HL-60 (cell line): ENCODE data around the gene ABCG1.

ENCODE experiments used
- DNase-seq, 2 experiments: peaks; one replicate each; pipeline ENCODE4 v3.0.0-alpha.2; 2010 to 2020; ENCODE audit warnings: low read depth in 1 of 2, low spot score in 1 of 2
- H3K27ac ChIP-seq: fragments of 250-450 bp; sonication (Bioruptor Pico); replicated peaks from 2 replicates; pipeline ENCODE4 v1.5.1; 2020; ENCODE audit warnings: mild to moderate bottlenecking, moderate library complexity
- H3K27me3 ChIP-seq: fragments of 250-450 bp; sonication (Bioruptor Pico); 2 replicates; pipeline ENCODE4 v1.5.1; 2021; ENCODE audit warnings: mild to moderate bottlenecking, moderate library complexity; ENCODE audit not compliant: insufficient read depth, poor library complexity, severe bottlenecking
- H3K4me3 ChIP-seq: replicated peaks from 2 replicates; pipeline ENCODE4 v1.5.1; 2011; ENCODE audit warnings: mild to moderate bottlenecking, control low read depth, low read length; ENCODE audit not compliant: insufficient read depth
- CTCF ChIP-seq: IDR thresholded peaks from one replicate; pipeline ENCODE4 v1.5.1; 2011; ENCODE audit warnings: low read length, control low read depth, inconsistent platforms; ENCODE audit not compliant: insufficient read depth
- GABPA ChIP-seq: IDR thresholded peaks from 2 replicates; pipeline ENCODE4 v1.6.1; 2012; ENCODE audit warnings: low read depth
- POLR2AphosphoS5 ChIP-seq: IDR thresholded peaks from 2 replicates; pipeline ENCODE4 v1.6.1; 2012; ENCODE audit warnings: low read depth
- REST ChIP-seq: IDR thresholded peaks from 2 replicates; pipeline ENCODE4 v1.6.1; 2012; ENCODE audit warnings: low read depth; ENCODE audit not compliant: insufficient replicate concordance
- SPI1 ChIP-seq: IDR thresholded peaks from 2 replicates; pipeline ENCODE4 v1.6.1; 2012; ENCODE audit warnings: low read depth, mild to moderate bottlenecking, borderline replicate concordance

Gene ABCG1

GRCh38 chr21:42312626-42313104 lies 93.7 kb downstream of the ABCG1 start:
- TF ChIP-seq POLR2AphosphoS5 (no peak), SPI1 (no peak), CTCF (no peak), REST (no peak), GABPA (no peak)
- H3K27me3 ChIP-seq, result no peaks in the 10 kb centered on the region
- DNase-seq, result no peak
- H3K27ac ChIP-seq, result no peak overlapping the region
- H3K4me3 ChIP-seq, result no peak overlapping the region

GRCh38 chr21:42313501-42313969 lies 94.6 kb downstream of the ABCG1 start:
- TF ChIP-seq SPI1, result no peak
- peak; percentile 59 for TF ChIP-seq POLR2AphosphoS5
- H3K4me3 ChIP-seq, result no peak overlapping the region
- no peaks in the 10 kb centered on the region for H3K27me3 ChIP-seq
- peak in 1 of 2 experiments; percentile 86 for DNase-seq
- no peak overlapping the region for H3K27ac ChIP-seq

- H3K4me3 ChIP-seq, result no peak overlapping the region
- TF ChIP-seq CTCF (no peak), GABPA (no peak)
- H3K27ac ChIP-seq, result no peak overlapping the region
- no peaks in the 10 kb centered on the region for H3K27me3 ChIP-seq
- no peak for DNase-seq
Measured at GRCh38 chr21:42314616-42315295, 95.8 kb downstream of the ABCG1 start.

- TF ChIP-seq POLR2AphosphoS5, result no peak
- no peak for TF ChIP-seq SPI1
- TF ChIP-seq GABPA, result no peak
- no peak for TF ChIP-seq REST
- TF ChIP-seq CTCF, result no peak
- Histone ChIP-seq H3K27me3 (no peaks in the 10 kb centered on the region), H3K27ac (no peak within 1 kb of the TSS), H3K4me3 (no peak within 1 kb of the TSS)
- DNase-seq, result no peak
Measured at GRCh38 chr21:42315296-42315891, 96.5 kb downstream of the ABCG1 start, which contains the start of gene TFF3. TFF3 (minus strand) TSS chr21:42315409; CDS start chr21:42315374, 35 bp downstream.
